ENCODE measurements around the gene MRPS15.

The MRPS15 gene

GRCh38 chr1:36440044-36440443, 24.1 kb downstream of the MRPS15 start:
- Histone ChIP-seq H3K4me3 (ENCODE audit: low read length) (no peak overlapping the region), H3K27ac (ENCODE audit: low read length) (no peak overlapping the region)

GRCh38 chr1:36438715-36439114, 25.5 kb downstream of the MRPS15 start:
- Histone ChIP-seq H3K9me3 (ENCODE audit: insufficient read depth, low read depth, low read length) (no peaks in the 10 kb centered on the region), H3K27me3 (ENCODE audit: insufficient read depth, low read length) (no peaks in the 10 kb centered on the region), H3K36me3 (ENCODE audit: insufficient read depth, low read depth, low read length) (no peaks in the 10 kb centered on the region), H3K27ac (ENCODE audit: low read length) (no peak overlapping the region), H3K4me1 (ENCODE audit: insufficient read depth, low read length) (peaks cover 3% of the 10 kb centered on the region; the same call in 1 of the 2 replicates), H3K9ac (ENCODE audit: low read depth, low read length) (no peak overlapping the region), H3K4me3 (ENCODE audit: low read length) (no peak overlapping the region)

More at GRCh38 chr1:36440044-36440443, 24.1 kb downstream of the MRPS15 start:
- Histone ChIP-seq H3K9ac (ENCODE audit: low read depth, low read length) (no peak overlapping the region), H3K4me1 (ENCODE audit: insufficient read depth, low read length) (peaks cover 3% of the 10 kb centered on the region; the same call in 1 of the 2 replicates), H3K36me3 (ENCODE audit: insufficient read depth, low read depth, low read length) (no peaks in the 10 kb centered on the region), H3K27me3 (ENCODE audit: insufficient read depth, low read length) (no peaks in the 10 kb centered on the region), H3K9me3 (ENCODE audit: insufficient read depth, low read depth, low read length) (no peaks in the 10 kb centered on the region)

- no peaks in the 10 kb centered on the region for H3K9me3 ChIP-seq (ENCODE audit: insufficient read depth, low read depth, low read length)
- no peak overlapping the region for H3K27ac ChIP-seq (ENCODE audit: low read length)
- no peak overlapping the region for H3K9ac ChIP-seq (ENCODE audit: low read depth, low read length)
- H3K4me3 ChIP-seq (ENCODE audit: low read length): no peak overlapping the region
- H3K27me3 ChIP-seq (ENCODE audit: insufficient read depth, low read length): no peaks in the 10 kb centered on the region
- H3K4me1 ChIP-seq (ENCODE audit: insufficient read depth, low read length): peaks cover 3% of the 10 kb centered on the region; the same call in 1 of the 2 replicates
- no peaks in the 10 kb centered on the region for H3K36me3 ChIP-seq (ENCODE audit: insufficient read depth, low read depth, low read length)
These were observed 27.4 kb downstream of the MRPS15 start for GRCh38 chr1:36436821-36437220.

GRCh38 chr1:36433102-36433501, 31.1 kb downstream of the MRPS15 start:
- H3K4me3 ChIP-seq (ENCODE audit: low read length): no peak overlapping the region

DNA sequence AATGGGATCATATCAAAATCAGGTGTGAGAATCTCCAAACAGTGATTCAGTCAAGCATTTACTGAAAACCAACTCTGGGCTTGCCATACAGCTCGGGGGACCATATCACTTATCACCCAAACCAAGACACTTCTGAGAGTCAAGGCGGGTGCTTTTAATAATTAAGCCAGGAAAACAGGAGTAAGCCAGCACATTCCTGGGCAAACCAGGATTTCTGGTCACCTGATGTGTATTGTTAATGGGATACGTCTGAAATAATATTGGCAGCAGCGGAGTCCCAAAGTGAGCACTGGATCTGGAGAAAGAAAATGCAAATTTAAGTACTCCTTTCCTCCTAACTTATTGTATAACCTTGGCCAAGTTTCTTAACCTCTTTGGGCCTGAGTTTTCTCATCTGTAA, 31.6 kb downstream of the MRPS15 start:
- Histone ChIP-seq H3K4me1 (ENCODE audit: insufficient read depth, low read length) (no peaks in the 10 kb centered on the region), H3K9me3 (ENCODE audit: insufficient read depth, low read depth, low read length) (no peaks in the 10 kb centered on the region), H3K27ac (ENCODE audit: low read length) (no peak overlapping the region), H3K27me3 (ENCODE audit: insufficient read depth, low read length) (no peaks in the 10 kb centered on the region), H3K9ac (ENCODE audit: low read depth, low read length) (no peak overlapping the region), H3K4me3 (ENCODE audit: low read length) (no peak overlapping the region), H3K36me3 (ENCODE audit: insufficient read depth, low read depth, low read length) (no peaks in the 10 kb centered on the region)

More at GRCh38 chr1:36433102-36433501, 31.1 kb downstream of the MRPS15 start:
- H3K36me3 ChIP-seq (ENCODE audit: insufficient read depth, low read depth, low read length): no peaks in the 10 kb centered on the region
- no peak overlapping the region for H3K27ac ChIP-seq (ENCODE audit: low read length)
- H3K4me1 ChIP-seq (ENCODE audit: insufficient read depth, low read length): no peaks in the 10 kb centered on the region
- no peaks in the 10 kb centered on the region for H3K27me3 ChIP-seq (ENCODE audit: insufficient read depth, low read length)
- no peaks in the 10 kb centered on the region for H3K9me3 ChIP-seq (ENCODE audit: insufficient read depth, low read depth, low read length)
- no peak overlapping the region for H3K9ac ChIP-seq (ENCODE audit: low read depth, low read length)

GRCh38 chr1:36425791-36426190, 38.4 kb downstream of the MRPS15 start:
- H3K9me3 ChIP-seq (ENCODE audit: insufficient read depth, low read depth, low read length): no peaks in the 10 kb centered on the region
- H3K27ac ChIP-seq (ENCODE audit: low read length): no peak overlapping the region
- H3K4me1 ChIP-seq (ENCODE audit: insufficient read depth, low read length): no peaks in the 10 kb centered on the region
- H3K9ac ChIP-seq (ENCODE audit: low read depth, low read length): no peak overlapping the region
- no peak overlapping the region for H3K4me3 ChIP-seq (ENCODE audit: low read length)
- H3K36me3 ChIP-seq (ENCODE audit: insufficient read depth, low read depth, low read length): no peaks in the 10 kb centered on the region
- no peaks in the 10 kb centered on the region for H3K27me3 ChIP-seq (ENCODE audit: insufficient read depth, low read length)

DNA sequence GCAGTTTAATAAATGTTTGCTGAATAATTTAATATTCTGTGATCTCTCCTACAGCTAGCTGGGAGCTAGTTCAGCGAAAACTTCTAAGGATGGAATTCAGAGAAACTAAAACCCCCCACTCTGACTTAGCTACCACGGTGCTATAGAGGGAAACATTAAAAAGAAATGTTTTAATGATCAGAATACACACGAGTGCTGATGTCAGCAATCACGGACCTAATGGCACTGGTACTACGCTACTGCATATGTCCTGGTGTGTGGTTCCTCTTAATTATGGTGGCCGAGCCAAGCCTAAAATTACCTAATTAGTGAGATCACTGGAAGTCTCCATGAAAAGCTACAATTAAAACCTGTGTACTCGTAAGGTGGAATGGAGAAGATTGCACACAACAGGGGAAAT, 42.5 kb downstream of the MRPS15 start:
- no peaks in the 10 kb centered on the region for H3K4me1 ChIP-seq (ENCODE audit: insufficient read depth, low read length)
- no peak overlapping the region for H3K27ac ChIP-seq (ENCODE audit: low read length)
- H3K36me3 ChIP-seq (ENCODE audit: insufficient read depth, low read depth, low read length): no peaks in the 10 kb centered on the region
- no peak overlapping the region for H3K4me3 ChIP-seq (ENCODE audit: low read length)
- H3K9ac ChIP-seq (ENCODE audit: low read depth, low read length): no peak overlapping the region
- no peaks in the 10 kb centered on the region for H3K9me3 ChIP-seq (ENCODE audit: insufficient read depth, low read depth, low read length)
- H3K27me3 ChIP-seq (ENCODE audit: insufficient read depth, low read length): no peaks in the 10 kb centered on the region

DNA sequence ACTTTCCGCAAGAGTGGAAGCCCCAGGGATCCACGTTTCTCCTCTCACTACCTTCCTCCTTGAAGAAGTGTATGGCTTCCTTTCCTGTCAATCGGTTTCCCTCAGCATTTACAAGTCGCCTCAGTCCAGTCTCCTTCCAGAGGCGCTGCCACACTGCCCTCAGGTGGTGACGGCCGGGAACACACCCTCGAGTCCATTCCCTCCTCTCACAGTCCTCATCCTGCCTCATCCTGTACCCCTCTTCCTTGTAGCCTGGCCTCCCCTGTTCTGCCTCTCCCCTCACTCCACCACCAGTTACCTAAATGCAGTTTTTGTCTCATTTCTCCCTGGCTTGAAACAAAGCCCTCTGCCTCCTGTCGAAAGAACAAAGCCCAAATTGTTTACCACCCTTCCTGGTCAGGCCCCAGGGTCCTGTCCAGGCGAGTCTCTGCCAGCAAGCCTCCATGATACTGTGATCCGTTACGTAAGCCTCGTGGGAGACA, 43.3 kb downstream of the MRPS15 start:
- no peak overlapping the region for H3K4me3 ChIP-seq (ENCODE audit: low read length)
- H3K27me3 ChIP-seq (ENCODE audit: insufficient read depth, low read length): no peaks in the 10 kb centered on the region
- no peaks in the 10 kb centered on the region for H3K9me3 ChIP-seq (ENCODE audit: insufficient read depth, low read depth, low read length)
- H3K36me3 ChIP-seq (ENCODE audit: insufficient read depth, low read depth, low read length): no peaks in the 10 kb centered on the region
- no peaks in the 10 kb centered on the region for H3K4me1 ChIP-seq (ENCODE audit: insufficient read depth, low read length)
- H3K27ac ChIP-seq (ENCODE audit: low read length): no peak overlapping the region
- H3K9ac ChIP-seq (ENCODE audit: low read depth, low read length): no peak overlapping the region

GRCh38 chr1:36420409-36420808, 43.8 kb downstream of the MRPS15 start:
- Histone ChIP-seq H3K27me3 (ENCODE audit: insufficient read depth, low read length) (no peaks in the 10 kb centered on the region), H3K9me3 (ENCODE audit: insufficient read depth, low read depth, low read length) (no peaks in the 10 kb centered on the region), H3K4me3 (ENCODE audit: low read length) (no peak overlapping the region), H3K27ac (ENCODE audit: low read length) (no peak overlapping the region), H3K4me1 (ENCODE audit: insufficient read depth, low read length) (no peaks in the 10 kb centered on the region), H3K9ac (ENCODE audit: low read depth, low read length) (no peak overlapping the region), H3K36me3 (ENCODE audit: insufficient read depth, low read depth, low read length) (no peaks in the 10 kb centered on the region)

- Histone ChIP-seq H3K4me1 (ENCODE audit: insufficient read depth, low read length) (no peaks in the 10 kb centered on the region), H3K9me3 (ENCODE audit: insufficient read depth, low read depth, low read length) (no peaks in the 10 kb centered on the region), H3K4me3 (ENCODE audit: low read length) (no peak overlapping the region), H3K9ac (ENCODE audit: low read depth, low read length) (no peak overlapping the region), H3K27ac (ENCODE audit: low read length) (no peak overlapping the region), H3K27me3 (ENCODE audit: insufficient read depth, low read length) (no peaks in the 10 kb centered on the region), H3K36me3 (ENCODE audit: insufficient read depth, low read depth, low read length) (no peaks in the 10 kb centered on the region)
These were observed 44.6 kb downstream of the MRPS15 start for GRCh38 chr1:36419569-36419968.

- Histone ChIP-seq H3K27ac (ENCODE audit: low read length) (no peak overlapping the region), H3K9me3 (ENCODE audit: insufficient read depth, low read depth, low read length) (no peaks in the 10 kb centered on the region), H3K4me1 (ENCODE audit: insufficient read depth, low read length) (no peaks in the 10 kb centered on the region), H3K4me3 (ENCODE audit: low read length) (no peak overlapping the region), H3K27me3 (ENCODE audit: insufficient read depth, low read length) (no peaks in the 10 kb centered on the region), H3K36me3 (ENCODE audit: insufficient read depth, low read depth, low read length) (no peaks in the 10 kb centered on the region), H3K9ac (ENCODE audit: low read depth, low read length) (no peak overlapping the region)
These were observed 45.0 kb downstream of the MRPS15 start for GRCh38 chr1:36419140-36419539.

- Histone ChIP-seq H3K27me3 (ENCODE audit: insufficient read depth, low read length) (no peaks in the 10 kb centered on the region), H3K9ac (ENCODE audit: low read depth, low read length) (no peak overlapping the region), H3K4me3 (ENCODE audit: low read length) (no peak overlapping the region), H3K27ac (ENCODE audit: low read length) (no peak overlapping the region), H3K4me1 (ENCODE audit: insufficient read depth, low read length) (no peaks in the 10 kb centered on the region), H3K36me3 (ENCODE audit: insufficient read depth, low read depth, low read length) (no peaks in the 10 kb centered on the region), H3K9me3 (ENCODE audit: insufficient read depth, low read depth, low read length) (no peaks in the 10 kb centered on the region)
These were observed 46.3 kb downstream of the MRPS15 start for GRCh38 chr1:36417931-36418330.
